ENCODE data around the gene ACOD1.

The ACOD1 gene

GRCh38 chr13:76929851-76930374, 18.4 kb upstream of the ACOD1 start:
- no peak overlapping the region for H3K4me3 ChIP-seq (ENCODE audit: low read length)
- H3K27me3 ChIP-seq (ENCODE audit: control insufficient read depth, insufficient read depth, low read length), result no peaks in the 10 kb centered on the region
- no peaks in the 10 kb centered on the region for H3K4me1 ChIP-seq (ENCODE audit: control insufficient read depth, insufficient read depth, low read length)
- no peak overlapping the region for H3K27ac ChIP-seq (ENCODE audit: low read depth, low read length)
- H3K36me3 ChIP-seq (ENCODE audit: control insufficient read depth, insufficient read depth, low read length), result no peaks in the 10 kb centered on the region
- no peak overlapping the region for H3K9ac ChIP-seq (ENCODE audit: low read length)

DNA sequence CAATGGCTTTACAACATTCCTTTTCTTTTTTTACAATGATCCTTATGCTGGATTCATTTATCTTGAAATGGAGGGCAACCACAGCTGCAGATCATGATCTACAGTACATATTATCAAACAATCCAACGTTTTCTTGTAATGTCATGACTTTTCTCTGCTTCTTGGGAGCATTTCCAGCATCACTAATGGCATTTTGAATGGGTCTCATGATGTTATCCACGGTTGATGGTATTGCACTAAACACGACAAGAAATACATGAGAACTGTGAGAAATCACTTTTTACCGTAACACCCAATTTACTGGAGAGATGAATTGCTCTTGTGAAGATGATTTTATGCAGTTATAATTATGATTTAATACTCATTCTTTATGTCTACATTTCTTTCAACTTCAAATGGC, 16.2 kb upstream of the ACOD1 start:
- Histone ChIP-seq H3K36me3 (ENCODE audit: control insufficient read depth, insufficient read depth, low read length) (no peaks in the 10 kb centered on the region), H3K4me1 (ENCODE audit: control insufficient read depth, insufficient read depth, low read length) (no peaks in the 10 kb centered on the region), H3K27me3 (ENCODE audit: control insufficient read depth, insufficient read depth, low read length) (no peaks in the 10 kb centered on the region), H3K9ac (ENCODE audit: low read length) (no peak overlapping the region), H3K27ac (ENCODE audit: low read depth, low read length) (no peak overlapping the region), H3K4me3 (ENCODE audit: low read length) (no peak overlapping the region)

GRCh38 chr13:76934671-76935070, 13.6 kb upstream of the ACOD1 start:
- Histone ChIP-seq H3K9ac (ENCODE audit: low read length) (no peak overlapping the region), H3K27ac (ENCODE audit: low read depth, low read length) (no peak overlapping the region), H3K27me3 (ENCODE audit: control insufficient read depth, insufficient read depth, low read length) (no peaks in the 10 kb centered on the region), H3K36me3 (ENCODE audit: control insufficient read depth, insufficient read depth, low read length) (no peaks in the 10 kb centered on the region), H3K4me1 (ENCODE audit: control insufficient read depth, insufficient read depth, low read length) (no peaks in the 10 kb centered on the region), H3K4me3 (ENCODE audit: low read length) (no peak overlapping the region)

DNA sequence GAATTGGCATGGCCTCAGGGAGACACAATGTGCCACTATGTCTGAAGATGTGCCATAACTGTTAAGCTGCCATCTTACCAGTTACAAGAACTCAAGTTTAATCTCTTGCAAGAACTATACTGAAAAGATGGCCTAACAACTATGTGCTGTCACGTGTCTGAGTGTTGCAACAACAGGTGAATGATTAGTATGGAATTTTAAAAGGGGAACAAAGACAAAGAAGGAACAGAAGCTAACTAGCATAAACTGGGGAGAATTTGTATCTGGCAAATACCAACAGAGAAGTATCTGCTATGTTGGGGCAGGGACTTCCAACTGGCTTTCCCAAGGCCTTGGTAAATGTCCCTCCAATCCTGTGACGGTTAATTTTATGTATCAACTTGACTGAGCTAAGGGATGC, 11.5 kb upstream of the ACOD1 start:
- no peaks in the 10 kb centered on the region for H3K27me3 ChIP-seq (ENCODE audit: control insufficient read depth, insufficient read depth, low read length)
- no peak overlapping the region for H3K4me3 ChIP-seq (ENCODE audit: low read length)
- H3K4me1 ChIP-seq (ENCODE audit: control insufficient read depth, insufficient read depth, low read length), result no peaks in the 10 kb centered on the region
- no peaks in the 10 kb centered on the region for H3K36me3 ChIP-seq (ENCODE audit: control insufficient read depth, insufficient read depth, low read length)
- no peak overlapping the region for H3K9ac ChIP-seq (ENCODE audit: low read length)
- no peak overlapping the region for H3K27ac ChIP-seq (ENCODE audit: low read depth, low read length)

- Histone ChIP-seq H3K9ac (ENCODE audit: low read length) (no peak overlapping the region), H3K4me1 (ENCODE audit: control insufficient read depth, insufficient read depth, low read length) (no peaks in the 10 kb centered on the region), H3K27me3 (ENCODE audit: control insufficient read depth, insufficient read depth, low read length) (no peaks in the 10 kb centered on the region), H3K27ac (ENCODE audit: low read depth, low read length) (no peak overlapping the region), H3K36me3 (ENCODE audit: control insufficient read depth, insufficient read depth, low read length) (no peaks in the 10 kb centered on the region), H3K4me3 (ENCODE audit: low read length) (no peak overlapping the region)
These were observed 11.0 kb upstream of the ACOD1 start for GRCh38 chr13:76937281-76937820.

- Histone ChIP-seq H3K27ac (ENCODE audit: low read depth, low read length) (no peak overlapping the region), H3K27me3 (ENCODE audit: control insufficient read depth, insufficient read depth, low read length) (no peaks in the 10 kb centered on the region), H3K9ac (ENCODE audit: low read length) (no peak overlapping the region), H3K4me3 (ENCODE audit: low read length) (no peak overlapping the region), H3K36me3 (ENCODE audit: control insufficient read depth, insufficient read depth, low read length) (no peaks in the 10 kb centered on the region), H3K4me1 (ENCODE audit: control insufficient read depth, insufficient read depth, low read length) (no peaks in the 10 kb centered on the region)
These were observed 9.1 kb upstream of the ACOD1 start for GRCh38 chr13:76939215-76939614.

- H3K9ac ChIP-seq (ENCODE audit: low read length), result no peak overlapping the region
- no peak overlapping the region for H3K27ac ChIP-seq (ENCODE audit: low read depth, low read length)
- H3K36me3 ChIP-seq (ENCODE audit: control insufficient read depth, insufficient read depth, low read length), result no peaks in the 10 kb centered on the region
- H3K4me3 ChIP-seq (ENCODE audit: low read length), result no peak overlapping the region
- H3K27me3 ChIP-seq (ENCODE audit: control insufficient read depth, insufficient read depth, low read length), result no peaks in the 10 kb centered on the region
- no peaks in the 10 kb centered on the region for H3K4me1 ChIP-seq (ENCODE audit: control insufficient read depth, insufficient read depth, low read length)
These were observed 5.9 kb upstream of the ACOD1 start for GRCh38 chr13:76942363-76942762.

- H3K4me1 ChIP-seq (ENCODE audit: control insufficient read depth, insufficient read depth, low read length), result no peaks in the 10 kb centered on the region
- H3K27ac ChIP-seq (ENCODE audit: low read depth, low read length), result no peak overlapping the region
- no peaks in the 10 kb centered on the region for H3K27me3 ChIP-seq (ENCODE audit: control insufficient read depth, insufficient read depth, low read length)
- no peak overlapping the region for H3K4me3 ChIP-seq (ENCODE audit: low read length)
- no peaks in the 10 kb centered on the region for H3K36me3 ChIP-seq (ENCODE audit: control insufficient read depth, insufficient read depth, low read length)
- no peak overlapping the region for H3K9ac ChIP-seq (ENCODE audit: low read length)
These were observed 4.7 kb upstream of the ACOD1 start for GRCh38 chr13:76943646-76944045.

- H3K4me1 ChIP-seq (ENCODE audit: control insufficient read depth, insufficient read depth, low read length), result no peaks in the 10 kb centered on the region
- no peaks in the 10 kb centered on the region for H3K27me3 ChIP-seq (ENCODE audit: control insufficient read depth, insufficient read depth, low read length)
- H3K27ac ChIP-seq (ENCODE audit: low read depth, low read length), result no peak overlapping the region
- no peaks in the 10 kb centered on the region for H3K36me3 ChIP-seq (ENCODE audit: control insufficient read depth, insufficient read depth, low read length)
- H3K4me3 ChIP-seq (ENCODE audit: low read length), result no peak overlapping the region
- no peak overlapping the region for H3K9ac ChIP-seq (ENCODE audit: low read length)
These were observed 3.9 kb upstream of the ACOD1 start for GRCh38 chr13:76944456-76944855.

GRCh38 chr13:76950101-76950500, 1.8 kb downstream of the ACOD1 start:
- no peaks in the 10 kb centered on the region for H3K36me3 ChIP-seq (ENCODE audit: control insufficient read depth, insufficient read depth, low read length)
- no peak overlapping the region for H3K9ac ChIP-seq (ENCODE audit: low read length)
- no peaks in the 10 kb centered on the region for H3K4me1 ChIP-seq (ENCODE audit: control insufficient read depth, insufficient read depth, low read length)
- H3K4me3 ChIP-seq (ENCODE audit: low read length), result no peak overlapping the region
- no peaks in the 10 kb centered on the region for H3K27me3 ChIP-seq (ENCODE audit: control insufficient read depth, insufficient read depth, low read length)
- no peak overlapping the region for H3K27ac ChIP-seq (ENCODE audit: low read depth, low read length)

GRCh38 chr13:76953968-76954367, 5.7 kb downstream of the ACOD1 start:
- H3K4me3 ChIP-seq (ENCODE audit: low read length), result no peak overlapping the region
- H3K4me1 ChIP-seq (ENCODE audit: control insufficient read depth, insufficient read depth, low read length), result no peaks in the 10 kb centered on the region
- no peaks in the 10 kb centered on the region for H3K27me3 ChIP-seq (ENCODE audit: control insufficient read depth, insufficient read depth, low read length)
- no peak overlapping the region for H3K27ac ChIP-seq (ENCODE audit: low read depth, low read length)
- no peak overlapping the region for H3K9ac ChIP-seq (ENCODE audit: low read length)
- no peaks in the 10 kb centered on the region for H3K36me3 ChIP-seq (ENCODE audit: control insufficient read depth, insufficient read depth, low read length)

GRCh38 chr13:76954538-76954937, 6.2 kb downstream of the ACOD1 start:
- Histone ChIP-seq H3K4me3 (ENCODE audit: low read length) (no peak overlapping the region), H3K27me3 (ENCODE audit: control insufficient read depth, insufficient read depth, low read length) (no peaks in the 10 kb centered on the region), H3K9ac (ENCODE audit: low read length) (no peak overlapping the region), H3K4me1 (ENCODE audit: control insufficient read depth, insufficient read depth, low read length) (no peaks in the 10 kb centered on the region), H3K27ac (ENCODE audit: low read depth, low read length) (no peak overlapping the region), H3K36me3 (ENCODE audit: control insufficient read depth, insufficient read depth, low read length) (no peaks in the 10 kb centered on the region)

DNA sequence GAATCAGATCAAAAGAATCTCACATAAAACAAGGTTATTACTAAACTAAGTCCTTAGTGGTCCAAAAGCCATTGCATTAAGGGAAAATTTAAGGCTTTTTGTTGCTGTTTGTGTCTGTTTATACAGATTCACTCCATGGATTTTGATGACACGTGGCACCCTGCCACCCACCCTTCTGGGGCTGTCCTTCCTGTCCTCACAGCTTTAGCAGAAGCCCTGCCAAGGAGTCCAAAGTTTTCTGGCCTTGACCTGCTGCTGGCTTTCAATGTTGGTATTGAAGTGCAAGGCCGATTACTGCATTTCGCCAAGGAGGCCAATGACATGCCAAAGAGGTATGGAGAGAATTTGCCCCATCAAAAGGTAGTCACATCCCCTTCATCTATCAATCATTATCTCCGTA, 6.9 kb downstream of the ACOD1 start:
- Histone ChIP-seq H3K4me3 (ENCODE audit: low read length) (no peak overlapping the region), H3K4me1 (ENCODE audit: control insufficient read depth, insufficient read depth, low read length) (no peaks in the 10 kb centered on the region), H3K36me3 (ENCODE audit: control insufficient read depth, insufficient read depth, low read length) (no peaks in the 10 kb centered on the region), H3K27me3 (ENCODE audit: control insufficient read depth, insufficient read depth, low read length) (no peaks in the 10 kb centered on the region), H3K9ac (ENCODE audit: low read length) (no peak overlapping the region), H3K27ac (ENCODE audit: low read depth, low read length) (no peak overlapping the region)
